HepG2 (cell line): ENCODE results near the gene TMEM204. TPM values are rescaled to one million over a fixed set of nuclear protein-coding genes. Genes with fewer than 3 reads are reported as not detected.

ENCODE experiments used
- AKAP8 ChIP-seq: sonication (generic); formaldehyde crosslinking; IDR thresholded peaks from 2 replicates; pipeline ENCODE4 v1.5.1; 2020; ENCODE audit warnings: mild to moderate bottlenecking, missing genetic modification reagents
- CENPX ChIP-seq: sonication (generic); formaldehyde crosslinking; IDR thresholded peaks from 2 replicates; pipeline ENCODE4 v1.9.0; 2021; ENCODE audit warnings: mild to moderate bottlenecking, missing genetic modification reagents, moderate library complexity
- CREM ChIP-seq, 2 experiments: sonication (generic) in 1 of 2; formaldehyde crosslinking in 1 of 2; IDR thresholded peaks; 2 replicates each; pipeline versions ENCODE4 v1.4.0 to v1.6.1; 2016 to 2020; ENCODE audit warnings: antibody characterized with exemption in 1 of 2, mild to moderate bottlenecking in 1 of 2, missing genetic modification reagents in 1 of 2
- DPF2 ChIP-seq: sonication (generic); formaldehyde crosslinking; IDR thresholded peaks from 2 replicates; pipeline ENCODE4 v1.4.0; 2020; ENCODE audit warnings: mild to moderate bottlenecking, low read depth, missing genetic modification reagents, borderline replicate concordance
- DRAP1 ChIP-seq: IDR thresholded peaks from 2 replicates; pipeline ENCODE4 v1.6.1; 2016; ENCODE audit warnings: missing genetic modification reagents, missing compliant biosample characterization
- HNRNPL ChIP-seq: fragments of 200-400 bp; formaldehyde crosslinking; IDR thresholded peaks from 2 replicates; pipeline ENCODE4 v1.6.1; 2017; ENCODE audit warnings: mild to moderate bottlenecking, low read depth, low read length
- JDP2 ChIP-seq: sonication (generic); formaldehyde crosslinking; IDR thresholded peaks from 2 replicates; pipeline ENCODE4 v1.8.1; 2022; ENCODE audit warnings: missing genetic modification reagents, borderline replicate concordance
- MEIS2 ChIP-seq: sonication (generic); formaldehyde crosslinking; IDR thresholded peaks from 2 replicates; pipeline ENCODE4 v1.9.0; 2021; ENCODE audit warnings: mild to moderate bottlenecking, missing genetic modification reagents
- NFAT5 ChIP-seq: sonication (generic); formaldehyde crosslinking; IDR thresholded peaks from 2 replicates; pipeline ENCODE4 v1.4.0; 2020; ENCODE audit warnings: missing genetic modification reagents
- NR2F1 ChIP-seq, 2 experiments: fragments of 450-650 bp in 1 of 2; formaldehyde crosslinking in 1 of 2; IDR thresholded peaks; 2 replicates each; pipeline versions ENCODE4 v1.5.0 to v1.6.1; 2016 to 2020; ENCODE audit warnings: mild to moderate bottlenecking in 1 of 2, missing compliant biosample characterization in 1 of 2, missing genetic modification reagents in 1 of 2, moderate library complexity in 1 of 2
- RFXAP ChIP-seq: sonication (generic); formaldehyde crosslinking; IDR thresholded peaks from 2 replicates; pipeline ENCODE4 v1.4.0; 2020; ENCODE audit warnings: missing genetic modification reagents, borderline replicate concordance
- SATB2 ChIP-seq: sonication (generic); formaldehyde crosslinking; IDR thresholded peaks from 2 replicates; pipeline ENCODE4 v1.5.0; 2020; ENCODE audit warnings: missing genetic modification reagents
- ZFP36 ChIP-seq: fragments of 150-350 bp; IDR thresholded peaks from 2 replicates; pipeline ENCODE4 v1.6.1; 2018; ENCODE audit warnings: borderline replicate concordance, low read length, low read depth; ENCODE audit not compliant: partially characterized antibody
- ZNF205 ChIP-seq: IDR thresholded peaks from 2 replicates; pipeline ENCODE4 v1.6.1; 2018; ENCODE audit warnings: missing biosample characterization, missing genetic modification reagents
- ZNF282 ChIP-seq: fragments of 450-650 bp; IDR thresholded peaks from 2 replicates; pipeline ENCODE4 v1.6.1; 2018; ENCODE audit not compliant: partially characterized antibody
- ZNF317 ChIP-seq: sonication (generic); formaldehyde crosslinking; IDR thresholded peaks from 2 replicates; pipeline ENCODE4 v1.5.0; 2020; ENCODE audit warnings: mild to moderate bottlenecking, missing genetic modification reagents
- ZNF530 ChIP-seq: sonication (generic); formaldehyde crosslinking; IDR thresholded peaks from 2 replicates; pipeline ENCODE4 v1.5.0; 2020; ENCODE audit warnings: low read depth, mild to moderate bottlenecking, missing genetic modification reagents
- ZNF652 ChIP-seq: IDR thresholded peaks from 2 replicates; pipeline ENCODE4 v1.6.1; 2016; ENCODE audit warnings: low read depth, borderline replicate concordance
- ZNF740 ChIP-seq: sonication (generic); formaldehyde crosslinking; IDR thresholded peaks from 2 replicates; pipeline ENCODE4 v1.4.0; 2020; ENCODE audit warnings: missing genetic modification reagents
- polyA plus RNA-seq, 8 experiments: library from polyadenylated mRNA; depleted of rRNA in 3 of 8; stranded (reverse) in 7 of 8; unstranded in 1 of 8; fragments of >200 nt; fragmentation: Illumina TruSeq in 4 of 8; extraction: Trizol in 4 of 8; gene quantifications; 2 replicates each; pipeline versions ENCODE4 v1.2.1 to v1.2.3, GENCODE V29; 2011 to 2016; ENCODE audit warnings: low read depth in 4 of 8, missing spikeins in 1 of 8, mixed read lengths in 1 of 8; ENCODE audit not compliant: insufficient read depth in 1 of 8
- total RNA-seq, 5 experiments: library from RNA; depleted of rRNA; stranded (reverse); fragments of >200 nt; fragmentation: Illumina TruSeq; extraction: Trizol; gene quantifications; 2 replicates each; pipeline ENCODE4 v1.2.3, GENCODE V29; 2016; ENCODE audit warnings: low read depth in 1 of 5
- TF ChIP-seq, protein P1 (sequence below): sonication (generic); formaldehyde crosslinking; conservative IDR thresholded peaks from 2 replicates; pipeline ENCODE4 v1.4.0; 2020; ENCODE audit warnings: mild to moderate bottlenecking, missing genetic modification reagents, moderate library complexity

TMEM204 gene
- total and polyA plus RNA-seq, 2 of the 13 experiments (the other 11 are each of a cell fraction or from before 2014, with no cell fraction given): not detected

DNA sequence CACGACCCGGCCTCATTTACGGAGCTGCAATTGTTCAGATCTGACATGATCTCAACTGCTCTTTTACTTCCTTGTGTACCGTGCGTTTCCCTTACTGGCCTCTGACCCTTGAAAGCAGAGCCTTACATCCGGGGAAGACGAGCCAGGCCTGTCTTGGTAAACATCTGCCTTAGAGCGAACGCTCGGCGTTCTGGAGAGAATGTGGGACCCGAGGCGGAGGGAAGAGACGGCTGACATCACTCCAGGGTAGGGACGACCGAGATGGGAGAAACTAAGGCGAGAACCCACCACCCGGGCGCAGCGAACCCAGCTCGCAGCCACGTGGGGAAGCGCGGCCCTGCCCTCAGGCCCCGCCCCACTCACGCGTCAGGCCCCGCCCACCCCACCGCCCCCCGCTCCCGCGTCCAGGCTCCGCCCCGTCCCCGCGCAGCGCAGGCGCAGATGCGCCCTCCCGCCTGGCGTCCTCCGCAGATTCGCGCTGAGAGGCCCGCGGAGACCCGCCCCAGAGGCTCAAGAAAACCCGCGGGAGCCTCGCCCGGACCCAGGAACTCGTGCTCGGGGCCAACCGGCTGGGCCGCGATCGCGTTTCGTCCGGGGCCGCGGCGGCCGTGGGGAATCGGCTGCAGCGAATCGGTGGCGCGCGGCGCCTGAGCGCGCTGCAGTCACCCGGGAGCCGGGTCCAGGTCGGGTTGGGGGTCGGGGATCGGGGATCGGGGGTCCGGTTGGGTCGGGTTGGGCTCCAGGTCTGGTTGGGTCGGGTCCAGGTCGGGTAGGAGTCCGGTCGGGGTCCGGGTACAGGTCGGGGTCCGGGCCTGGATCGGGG lies 40.3 kb upstream of the TMEM204 start, which contains the start of gene TELO2 (continued):
- TF ChIP-seq, protein P1, sequence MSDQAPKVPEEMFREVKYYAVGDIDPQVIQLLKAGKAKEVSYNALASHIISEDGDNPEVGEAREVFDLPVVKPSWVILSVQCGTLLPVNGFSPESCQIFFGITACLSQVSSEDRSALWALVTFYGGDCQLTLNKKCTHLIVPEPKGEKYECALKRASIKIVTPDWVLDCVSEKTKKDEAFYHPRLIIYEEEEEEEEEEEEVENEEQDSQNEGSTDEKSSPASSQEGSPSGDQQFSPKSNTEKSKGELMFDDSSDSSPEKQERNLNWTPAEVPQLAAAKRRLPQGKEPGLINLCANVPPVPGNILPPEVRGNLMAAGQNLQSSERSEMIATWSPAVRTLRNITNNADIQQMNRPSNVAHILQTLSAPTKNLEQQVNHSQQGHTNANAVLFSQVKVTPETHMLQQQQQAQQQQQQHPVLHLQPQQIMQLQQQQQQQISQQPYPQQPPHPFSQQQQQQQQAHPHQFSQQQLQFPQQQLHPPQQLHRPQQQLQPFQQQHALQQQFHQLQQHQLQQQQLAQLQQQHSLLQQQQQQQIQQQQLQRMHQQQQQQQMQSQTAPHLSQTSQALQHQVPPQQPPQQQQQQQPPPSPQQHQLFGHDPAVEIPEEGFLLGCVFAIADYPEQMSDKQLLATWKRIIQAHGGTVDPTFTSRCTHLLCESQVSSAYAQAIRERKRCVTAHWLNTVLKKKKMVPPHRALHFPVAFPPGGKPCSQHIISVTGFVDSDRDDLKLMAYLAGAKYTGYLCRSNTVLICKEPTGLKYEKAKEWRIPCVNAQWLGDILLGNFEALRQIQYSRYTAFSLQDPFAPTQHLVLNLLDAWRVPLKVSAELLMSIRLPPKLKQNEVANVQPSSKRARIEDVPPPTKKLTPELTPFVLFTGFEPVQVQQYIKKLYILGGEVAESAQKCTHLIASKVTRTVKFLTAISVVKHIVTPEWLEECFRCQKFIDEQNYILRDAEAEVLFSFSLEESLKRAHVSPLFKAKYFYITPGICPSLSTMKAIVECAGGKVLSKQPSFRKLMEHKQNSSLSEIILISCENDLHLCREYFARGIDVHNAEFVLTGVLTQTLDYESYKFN: no peak
- TF ChIP-seq ZNF740 (no peak), DPF2 (CRISPR knock-in tag) (no peak), ZNF282 (no peak), JDP2 (CRISPR knock-in tag) (no peak; the same call in 1 of the 2 replicates), SATB2 (no peak), RFXAP (no peak), CREM (IDR thresholded peaks at IDR 0.05) (no peak), CREM (CRISPR knock-in tag; IDR thresholded peaks at IDR 0.05) (no peak), DRAP1 (CRISPR knock-in tag) (peak; percentile 40; the same call in 1 of the 2 replicates), CENPX (no peak), ZNF205 (CRISPR knock-in tag) (no peak), ZNF530 (CRISPR knock-in tag) (no peak), MEIS2 (no peak; the same call in 1 of the 2 replicates), ZNF317 (no peak), HNRNPL (no peak), NFAT5 (CRISPR knock-in tag) (no peak; the same call in 1 of the 2 replicates), AKAP8 (no peak), ZNF652 (CRISPR knock-in tag) (no peak), NR2F1 (CRISPR knock-in tag; IDR thresholded peaks at IDR 0.05) (peak; percentile 61 to 68; a peak in 2 of 4 replicates), ZFP36 (no peak)
